CD4-positive, alpha-beta T cell treated with Interleukin-6 at 100 ng/mL for 8 hours (primary cell): ENCODE results near the gene PRLR.
"Not testable (repeated sequence)": the region's sequence is repeated elsewhere in the genome, so short reads cannot be mapped to it uniquely, and the experiment has no call there.

Source experiments
- DNase-seq: peaks from one replicate; pipeline ENCODE4 v3.0.0-alpha.2; 2020; ENCODE audit warnings: mixed read lengths, low spot score

PRLR gene

GRCh38 chr5:35124932-35125331, 105.4 kb downstream of the PRLR start:
- no peak for DNase-seq

GRCh38 chr5:35122819-35123218, 107.5 kb downstream of the PRLR start:
- DNase-seq, result no peak

GRCh38 chr5:35120715-35121114, 109.6 kb downstream of the PRLR start:
- DNase-seq, result no peak

GRCh38 chr5:35117967-35118366, 112.3 kb downstream of the PRLR start:
- no peak for DNase-seq

GRCh38 chr5:35115920-35116319, 114.4 kb downstream of the PRLR start:
- no peak for DNase-seq

- no peak for DNase-seq
Observed at GRCh38 chr5:35114698-35115097, 115.6 kb downstream of the PRLR start.

GRCh38 chr5:35112300-35112699, 118.0 kb downstream of the PRLR start:
- no peak for DNase-seq

GRCh38 chr5:35104550-35104949, 125.7 kb downstream of the PRLR start:
- not testable (repeated sequence) for DNase-seq

- DNase-seq, result no peak
Observed at GRCh38 chr5:35103637-35104299, 126.5 kb downstream of the PRLR start.

GRCh38 chr5:35101720-35102119, 128.6 kb downstream of the PRLR start:
- not testable (repeated sequence) for DNase-seq

GRCh38 chr5:35101016-35101415, 129.3 kb downstream of the PRLR start:
- no peak for DNase-seq

- no peak for DNase-seq
Observed at GRCh38 chr5:35098214-35098613, 132.1 kb downstream of the PRLR start.

GRCh38 chr5:35096932-35097331, 133.4 kb downstream of the PRLR start:
- DNase-seq, result no peak

GRCh38 chr5:35096216-35096615, 134.1 kb downstream of the PRLR start:
- DNase-seq, result no peak

GRCh38 chr5:35095366-35095765, 134.9 kb downstream of the PRLR start:
- DNase-seq, result no peak

GRCh38 chr5:35094948-35095347, 135.3 kb downstream of the PRLR start:
- no peak for DNase-seq

GRCh38 chr5:35092703-35093102, 137.6 kb downstream of the PRLR start:
- no peak for DNase-seq

GRCh38 chr5:35091704-35092103, 138.6 kb downstream of the PRLR start:
- DNase-seq, result no peak

- DNase-seq, result peak; percentile 29
Observed at GRCh38 chr5:35089334-35090314, 140.7 kb downstream of the PRLR start.

- no peak for DNase-seq
Observed at GRCh38 chr5:35087991-35088390, 142.3 kb downstream of the PRLR start.

GRCh38 chr5:35083150-35083549, 147.1 kb downstream of the PRLR start:
- DNase-seq, result no peak

GRCh38 chr5:35082530-35082929, 147.8 kb downstream of the PRLR start:
- no peak for DNase-seq

GRCh38 chr5:35081134-35081533, 149.2 kb downstream of the PRLR start:
- DNase-seq, result no peak
